Left ventricle myocardium superior (tissue), 1 donor: ENCODE data around the gene TMEM150A. TPM values are rescaled to one million over a fixed set of nuclear protein-coding genes. Genes with fewer than 3 reads are reported as not detected.
"Not testable (repeated sequence)": the region's sequence is repeated elsewhere in the genome, so short reads cannot be mapped to it uniquely, and the experiment has no call there.

Experiments used
- ATAC-seq: fragments of 200-7000 bp; cut with Tn5 transposase; one replicate; pipeline ENCODE4 v1.9.1; 2020; ENCODE audit warnings: mild to moderate bottlenecking, moderate library complexity
- DNase-seq: peaks from one replicate; pipeline ENCODE4 v3.0.0-alpha.2; 2020
- intact Hi-C: fragments of 100-400 bp; cut with micrococcal nuclease; formaldehyde crosslinking; loops from one replicate; pipeline ENCODE4 v1.11.0; 2022
- total RNA-seq: library from RNA; stranded (reverse); fragmentation: NEBNext Ultra II Directional; extraction: Animal tissue kit (Norgen Biotek cat#: 25700); gene quantifications from one replicate; pipeline ENCODE4 v1.2.1, GENCODE V29; 2021
- donor health status: DM: no; HTN: yes; CAD: no; lungs with severe emphysema.

Gene TMEM150A
- total RNA-seq, 1 donor from 2014 or later = 14.9 TPM

DNA sequence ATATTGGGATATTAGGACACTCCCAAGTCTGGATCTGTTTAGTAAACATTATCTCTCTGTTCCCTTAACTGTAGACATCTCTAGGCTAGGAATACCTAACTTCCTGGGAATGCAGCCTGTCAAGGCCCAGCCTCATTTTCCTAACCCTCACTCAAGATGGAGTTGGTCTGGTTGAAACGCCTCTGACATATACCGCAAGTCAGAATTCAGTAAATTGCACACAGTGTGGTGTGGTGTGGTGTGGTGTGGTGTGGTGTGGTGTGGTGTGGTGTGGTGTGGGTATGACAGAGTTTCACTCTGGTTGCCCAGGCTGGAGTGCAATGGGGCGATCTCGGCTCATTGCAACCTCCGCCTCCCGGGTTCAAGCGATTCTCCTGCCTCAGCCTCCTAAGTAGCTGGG is 12.3 kb upstream of the TMEM150A start:
- intact Hi-C loops, DNase-seq, ATAC-seq: not testable (repeated sequence)

DNA sequence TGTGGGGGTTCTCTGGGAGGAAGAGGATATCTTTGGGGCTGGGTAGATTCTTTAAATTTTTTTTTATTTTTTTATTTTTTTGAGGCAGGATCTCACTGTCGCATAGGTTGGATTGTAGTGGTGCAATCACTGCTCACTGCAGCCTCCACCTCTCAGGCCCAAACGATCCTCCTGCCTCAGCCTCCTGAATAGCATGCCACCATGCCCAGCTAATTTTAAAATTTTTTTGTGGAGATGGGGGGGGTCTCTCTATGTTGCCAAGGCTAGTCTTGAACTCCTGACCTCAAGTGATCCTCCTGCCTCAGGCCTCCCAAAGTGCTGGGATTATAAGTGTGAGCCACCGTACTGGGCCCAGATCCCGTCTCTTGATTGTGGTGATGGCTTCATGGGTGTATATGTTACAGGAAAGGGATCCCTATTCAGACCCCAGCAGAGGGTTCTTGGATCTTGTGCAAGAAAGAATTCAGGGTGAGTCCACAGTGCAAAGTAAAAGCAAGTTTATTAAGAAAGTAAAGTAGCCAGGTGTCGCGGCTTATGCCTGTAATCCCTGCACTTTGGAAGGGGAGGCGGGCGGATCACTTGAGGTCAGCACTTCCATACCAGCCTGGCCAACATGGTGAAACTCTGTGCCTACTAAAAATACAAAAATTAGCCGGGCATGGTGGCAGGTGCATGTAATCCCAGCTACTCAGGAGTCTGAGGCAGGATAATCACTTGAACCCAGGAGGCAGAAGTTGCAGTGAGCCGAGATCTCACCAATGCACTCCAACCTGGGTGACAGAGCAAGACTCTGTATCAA is 11.4 kb upstream of the TMEM150A start:
- no peak for DNase-seq
- no peak for ATAC-seq
- intact Hi-C loops = no loop called here

DNA sequence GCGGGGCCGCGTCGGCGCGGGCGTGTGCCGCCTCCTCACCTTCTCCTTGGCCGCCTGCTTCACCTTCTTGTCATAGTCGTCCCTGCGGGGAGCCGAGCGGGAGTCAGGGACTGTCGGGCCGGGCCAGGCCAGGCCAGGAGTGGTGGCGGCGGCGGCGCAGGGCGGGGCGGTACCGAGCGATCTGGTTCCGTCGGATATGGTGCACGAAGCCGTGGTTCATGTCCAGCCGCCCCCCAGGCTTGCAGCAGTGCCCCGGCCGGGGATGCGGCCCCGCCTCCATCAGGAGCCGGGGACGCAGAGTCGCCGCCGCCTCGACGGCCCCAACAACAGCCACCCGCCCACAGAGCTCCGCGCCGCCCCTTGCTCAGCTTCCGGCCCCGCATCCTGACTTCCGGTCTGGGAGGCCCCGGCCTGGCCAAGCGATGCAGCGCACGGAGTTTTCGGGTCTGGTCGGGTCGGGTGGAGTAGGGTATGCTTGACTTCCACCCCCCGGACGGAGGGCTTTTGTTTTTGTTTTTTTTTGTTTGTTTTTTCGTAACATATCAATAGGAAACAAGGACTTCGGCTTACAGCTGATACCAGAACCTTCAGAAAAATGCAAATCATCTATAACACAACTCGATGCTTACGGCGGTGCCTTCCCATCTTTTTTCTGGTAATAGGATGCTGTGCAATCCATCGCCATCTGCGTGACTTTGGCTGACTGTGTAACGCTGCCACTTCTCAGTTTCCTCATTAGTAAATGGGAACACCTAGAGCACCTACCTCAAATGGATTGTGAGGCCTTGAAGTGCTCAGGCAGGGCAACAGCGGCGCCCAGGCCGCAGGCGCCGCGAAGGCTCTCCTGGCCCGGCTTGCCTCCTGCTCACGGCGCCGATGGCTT is 9.4 kb upstream of the TMEM150A start, which contains the start of gene C2orf68:
C2orf68 (minus strand) TSS at position 362 of the 883 bp plus-strand sequence; CDS start at position 280, 82 bp downstream.
- intact Hi-C loops = no loop called here
- peak; percentile 83 for ATAC-seq

GRCh38 chr2:85611217-85611704 is 8.8 kb upstream of the TMEM150A start:
- ATAC-seq = no peak
- DNase-seq = no peak
- intact Hi-C loops = no loop called here

More for the DNA sequence above, 9.4 kb upstream of the TMEM150A start, which contains the start of gene C2orf68:
- DNase-seq = peak; percentile 95

- intact Hi-C loops = no loop called here
- no peak for DNase-seq
Measured at GRCh38 chr2:85607268-85608215, 5.0 kb upstream of the TMEM150A start.

GRCh38 chr2:85606116-85606455 is 3.6 kb upstream of the TMEM150A start:
- no peak for DNase-seq

More at GRCh38 chr2:85607268-85608215, 5.0 kb upstream of the TMEM150A start:
- ATAC-seq = peak; percentile 2

GRCh38 chr2:85605406-85606115 is 3.1 kb upstream of the TMEM150A start:
- ATAC-seq (no peak), DNase-seq (no peak)
- intact Hi-C loops = no loop called here

More at GRCh38 chr2:85606116-85606455, 3.6 kb upstream of the TMEM150A start:
- ATAC-seq = no peak
- intact Hi-C loops = no loop called here

DNA sequence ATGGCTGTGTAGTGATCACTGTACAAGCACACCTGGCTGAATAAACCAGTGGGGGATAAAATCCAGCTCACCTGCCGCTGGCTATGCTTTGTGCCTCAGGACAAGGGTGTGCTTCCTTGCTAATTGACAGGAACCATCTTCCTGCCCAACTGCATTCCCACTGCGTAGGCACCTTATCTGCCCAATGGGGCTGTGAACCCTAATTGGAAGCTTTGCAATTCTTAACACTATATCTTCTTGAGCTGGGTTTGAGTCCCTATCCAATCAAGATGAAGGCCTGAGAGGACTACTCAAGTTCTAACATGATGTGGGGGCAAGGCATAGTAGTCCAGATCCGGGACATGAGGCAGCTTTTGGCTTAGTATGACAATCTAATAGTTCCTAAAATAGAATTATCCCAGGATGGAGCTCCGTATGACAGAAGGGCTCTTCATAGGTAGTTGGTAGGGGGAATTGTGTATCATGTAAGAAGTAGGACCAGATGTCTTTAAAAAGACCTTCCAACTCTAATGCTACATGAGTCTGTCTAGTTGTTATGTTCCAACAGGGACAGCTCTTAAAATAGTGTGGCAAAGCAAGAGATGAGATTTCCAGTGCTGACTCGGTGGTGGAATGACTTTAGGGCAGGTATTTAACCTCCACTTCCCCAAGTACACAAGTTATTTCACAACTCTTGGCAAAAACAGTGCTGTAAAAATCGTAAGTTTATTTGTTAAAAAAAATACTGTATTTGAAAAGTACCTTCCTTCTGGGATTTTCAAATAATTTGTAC is 2.3 kb upstream of the TMEM150A start:
- ATAC-seq (no peak), DNase-seq (no peak)
- intact Hi-C loops = no loop called here

- ATAC-seq, DNase-seq, intact Hi-C loops: not testable (repeated sequence)
Measured at GRCh38 chr2:85604133-85604444, 1.6 kb upstream of the TMEM150A start.

GRCh38 chr2:85601771-85602475 is 575 bp downstream of the TMEM150A start:
- DNase-seq (peak; percentile 85), ATAC-seq (peak; percentile 71)
- intact Hi-C loops = no loop called here

DNA sequence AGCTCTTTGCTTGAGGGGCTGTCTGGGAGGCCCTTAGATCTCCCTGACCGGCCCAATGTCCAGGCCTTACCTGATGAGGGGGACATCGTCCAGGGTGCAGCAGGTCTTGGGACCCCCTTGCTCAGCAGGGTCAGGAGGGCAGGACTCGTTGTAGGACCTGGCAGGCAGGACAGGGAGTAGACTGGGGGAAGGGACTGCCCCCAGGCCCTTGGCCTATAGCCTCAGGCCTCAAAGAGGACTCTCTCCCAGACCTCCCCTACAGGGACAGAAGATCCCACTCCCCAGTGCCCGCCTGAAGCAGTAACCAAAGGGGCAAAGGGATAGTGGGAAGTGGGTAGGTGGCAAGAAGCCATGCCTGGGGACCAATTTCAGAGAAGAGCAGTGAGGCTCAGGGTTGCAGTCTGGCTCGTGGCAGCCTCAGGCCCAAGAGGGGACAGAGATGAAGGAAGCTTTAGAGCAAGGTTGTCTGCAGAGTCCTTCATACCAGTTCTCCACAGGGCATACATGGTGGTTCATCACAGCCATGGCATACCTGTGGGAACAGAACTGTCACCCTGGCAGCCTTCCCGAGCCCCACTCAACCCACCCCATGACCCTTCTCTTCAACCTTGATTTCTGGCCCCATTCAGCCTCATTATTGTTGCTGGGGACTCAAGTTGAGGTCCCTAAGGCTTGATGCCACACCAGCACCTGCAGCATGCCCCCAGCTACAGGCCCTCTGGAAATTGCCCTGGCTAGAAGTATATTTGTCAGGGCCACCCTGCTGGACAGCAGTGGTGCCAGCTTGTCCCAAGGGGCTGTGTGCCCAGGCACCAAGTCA is 1.3 kb downstream of the TMEM150A start:
- intact Hi-C loops = no loop called here
- ATAC-seq (no peak), DNase-seq (no peak)

GRCh38 chr2:85600235-85600575 is 2.3 kb downstream of the TMEM150A start:
- no peak for DNase-seq
- no peak for ATAC-seq
- intact Hi-C loops = no loop called here

DNA sequence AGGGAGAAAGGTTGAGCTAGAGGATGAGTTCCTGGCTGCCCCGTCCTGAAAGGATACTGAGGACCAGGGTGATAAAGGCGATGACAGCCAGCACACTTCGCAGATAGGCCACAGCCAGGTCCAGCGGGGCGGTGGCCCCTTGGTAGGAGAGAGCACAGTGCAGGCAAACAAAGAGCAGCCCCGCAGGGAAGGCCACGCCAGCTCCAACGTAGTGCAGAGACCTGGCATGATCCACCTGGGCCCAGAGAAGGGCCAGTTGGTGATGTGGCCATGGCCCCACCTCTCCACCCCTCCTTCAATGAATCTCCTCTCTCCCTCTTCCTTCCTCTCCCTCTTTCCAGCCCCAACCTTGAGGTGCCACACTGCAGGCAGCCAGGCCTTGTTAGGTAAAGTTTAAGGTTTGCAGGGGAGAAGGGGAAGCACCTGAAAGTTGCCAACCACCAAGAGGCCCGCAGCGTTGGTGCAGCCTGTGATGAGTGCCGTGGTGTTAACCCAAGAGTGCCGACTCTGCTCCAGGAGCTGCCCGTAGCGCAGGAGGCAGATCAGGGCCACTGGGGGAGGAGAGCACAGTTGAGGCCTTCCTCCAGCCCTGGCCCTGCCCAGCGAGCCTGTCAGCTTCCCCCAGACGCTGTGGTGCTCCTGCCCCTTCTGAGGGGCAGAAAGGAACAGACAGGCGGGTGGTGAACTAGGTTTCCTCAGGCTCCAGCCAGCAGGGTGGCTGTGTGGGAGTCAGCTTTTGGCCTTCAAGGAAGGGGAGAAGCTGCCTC is 2.8 kb downstream of the TMEM150A start:
- DNase-seq (no peak), ATAC-seq (no peak)
- intact Hi-C loops = no loop called here

- intact Hi-C loops = no loop called here
- DNase-seq (no peak), ATAC-seq (no peak)
Measured at GRCh38 chr2:85598594-85599340, 3.7 kb downstream of the TMEM150A start.

DNA sequence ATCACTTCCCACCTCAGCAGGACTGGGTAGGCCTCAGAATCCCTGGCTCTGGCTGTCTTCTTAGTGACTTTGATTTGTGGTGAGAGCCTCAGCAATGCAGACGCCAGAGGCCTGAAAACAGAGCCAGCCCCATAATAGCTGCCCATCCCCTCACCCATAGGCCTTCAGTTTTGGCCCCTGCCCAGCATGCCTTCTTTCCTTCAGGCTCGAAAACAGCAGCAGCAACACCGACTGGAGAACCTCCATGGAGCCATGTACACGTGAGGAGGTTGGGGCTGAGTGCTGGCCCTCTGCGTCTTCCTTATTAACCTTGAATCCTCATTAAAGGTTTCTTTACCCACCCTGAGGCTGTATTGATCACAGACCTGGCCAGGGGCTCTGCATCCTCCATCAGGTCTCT is 5.3 kb downstream of the TMEM150A start:
- ATAC-seq (no peak), DNase-seq (no peak)
- intact Hi-C loops = no loop called here
